MM.1S (cell line): ENCODE measurements around the gene SCN3B.

Experiments used
- DNase-seq: peaks from one replicate; pipeline ENCODE4 v3.0.0-alpha.2; 2015
- H2AFZ ChIP-seq: fragments of 300-600 bp; sonication (generic); 2 replicates; pipeline ENCODE4 v1.6.0; 2016; ENCODE audit warnings: antibody characterized with exemption, low read length
- H3F3A ChIP-seq: fragments of 300-600 bp; sonication (generic); 2 replicates; pipeline ENCODE4 v1.6.1; 2016; ENCODE audit warnings: mild to moderate bottlenecking, antibody characterized with exemption, low read length, moderate library complexity, mixed read lengths; ENCODE audit not compliant: insufficient read depth
- H3K27ac ChIP-seq: fragments of 300-600 bp; sonication (generic); 2 replicates; pipeline ENCODE4 v1.5.1; 2016; ENCODE audit warnings: mild to moderate bottlenecking, low read length
- H3K27me3 ChIP-seq: fragments of 300-600 bp; sonication (generic); replicated peaks from 2 replicates; pipeline ENCODE4 v1.6.0; 2016; ENCODE audit warnings: low read length; ENCODE audit not compliant: insufficient read depth
- H3K36me3 ChIP-seq: fragments of 300-600 bp; sonication (generic); replicated peaks from 2 replicates; pipeline ENCODE4 v1.6.1; 2016; ENCODE audit warnings: mild to moderate bottlenecking, low read length, mixed read lengths; ENCODE audit not compliant: insufficient read depth
- H3K4me1 ChIP-seq: fragments of 300-600 bp; sonication (generic); 2 replicates; pipeline ENCODE4 v1.6.1; 2016; ENCODE audit warnings: low read length, mixed read lengths
- H3K4me2 ChIP-seq: fragments of 300-600 bp; sonication (generic); 2 replicates; pipeline ENCODE4 v1.6.0; 2016; ENCODE audit warnings: low read depth, low read length
- H3K4me3 ChIP-seq: fragments of 300-600 bp; sonication (generic); 2 replicates; pipeline ENCODE4 v1.5.1; 2016; ENCODE audit warnings: low read length, mixed read lengths
- H3K79me2 ChIP-seq: fragments of 300-600 bp; sonication (generic); 2 replicates; pipeline ENCODE4 v1.6.1; 2016; ENCODE audit warnings: mixed run types, low read length, mixed read lengths
- H3K9ac ChIP-seq: fragments of 300-600 bp; sonication (generic); 2 replicates; pipeline ENCODE4 v1.6.1; 2016; ENCODE audit warnings: low read length, mixed read lengths
- H3K9me2 ChIP-seq: fragments of 300-600 bp; sonication (generic); replicated peaks from 2 replicates; pipeline ENCODE4 v1.6.1; 2016; ENCODE audit warnings: mild to moderate bottlenecking, low read length, mixed read lengths; ENCODE audit not compliant: insufficient read depth
- H3K9me3 ChIP-seq: fragments of 300-600 bp; sonication (generic); replicated peaks from 2 replicates; pipeline ENCODE4 v1.6.1; 2016; ENCODE audit warnings: mild to moderate bottlenecking, low read length, mixed read lengths; ENCODE audit not compliant: insufficient read depth
- H4K20me1 ChIP-seq: fragments of 300-600 bp; sonication (generic); 2 replicates; pipeline ENCODE4 v1.6.1; 2016; ENCODE audit warnings: mild to moderate bottlenecking, low read length, moderate library complexity, mixed read lengths; ENCODE audit not compliant: insufficient read depth
- EZH2 ChIP-seq: fragments of 300-600 bp; sonication (generic); optimal IDR thresholded peaks from 2 replicates; pipeline ENCODE3; 2017; ENCODE audit warnings: low read depth, mild to moderate bottlenecking, antibody characterized with exemption, low read length, mixed read lengths
- EZH2phosphoT487 ChIP-seq: fragments of 300-600 bp; sonication (generic); IDR thresholded peaks from 2 replicates; pipeline ENCODE4 v1.6.1; 2018; ENCODE audit warnings: antibody characterized with exemption, low read length
- TF ChIP-seq, protein P1 (sequence below): fragments of 300-600 bp; sonication (generic); IDR thresholded peaks from 2 replicates; pipeline ENCODE4 v1.5.1; 2016; ENCODE audit warnings: antibody characterized with exemption, low read length, mixed read lengths

SCN3B gene

DNA sequence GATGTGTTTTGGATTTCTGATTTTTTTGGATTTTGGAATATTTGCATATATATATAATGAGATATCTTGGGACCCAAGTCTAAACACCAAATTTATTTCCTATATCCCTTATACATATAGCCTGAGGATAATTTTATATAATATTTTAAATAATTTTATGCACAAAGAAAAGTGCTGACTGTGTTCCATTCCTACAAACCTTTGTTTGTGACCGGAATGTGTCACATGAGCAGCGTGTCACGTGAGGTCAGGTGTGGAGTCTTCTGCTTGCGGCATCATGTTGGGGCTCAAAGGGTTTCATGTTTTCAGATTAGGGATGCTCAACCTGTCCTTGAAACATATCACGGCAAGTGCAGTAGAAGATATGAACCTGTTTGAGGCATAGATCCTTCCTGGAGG lies 65.6 kb downstream of the SCN3B start:
- H3K9me2 ChIP-seq: no peaks in the 10 kb centered on the region
- no peak overlapping the region for H3K27ac ChIP-seq
- H3K4me2 ChIP-seq: no peak overlapping the region
- no peaks in the 10 kb centered on the region for H3K9me3 ChIP-seq
- peaks cover 4% of the 10 kb centered on the region; the same call in 1 of the 2 replicates for H3K27me3 ChIP-seq
- TF ChIP-seq EZH2 (no peak), EZH2phosphoT487 (no peak)
- TF ChIP-seq, protein P1, sequence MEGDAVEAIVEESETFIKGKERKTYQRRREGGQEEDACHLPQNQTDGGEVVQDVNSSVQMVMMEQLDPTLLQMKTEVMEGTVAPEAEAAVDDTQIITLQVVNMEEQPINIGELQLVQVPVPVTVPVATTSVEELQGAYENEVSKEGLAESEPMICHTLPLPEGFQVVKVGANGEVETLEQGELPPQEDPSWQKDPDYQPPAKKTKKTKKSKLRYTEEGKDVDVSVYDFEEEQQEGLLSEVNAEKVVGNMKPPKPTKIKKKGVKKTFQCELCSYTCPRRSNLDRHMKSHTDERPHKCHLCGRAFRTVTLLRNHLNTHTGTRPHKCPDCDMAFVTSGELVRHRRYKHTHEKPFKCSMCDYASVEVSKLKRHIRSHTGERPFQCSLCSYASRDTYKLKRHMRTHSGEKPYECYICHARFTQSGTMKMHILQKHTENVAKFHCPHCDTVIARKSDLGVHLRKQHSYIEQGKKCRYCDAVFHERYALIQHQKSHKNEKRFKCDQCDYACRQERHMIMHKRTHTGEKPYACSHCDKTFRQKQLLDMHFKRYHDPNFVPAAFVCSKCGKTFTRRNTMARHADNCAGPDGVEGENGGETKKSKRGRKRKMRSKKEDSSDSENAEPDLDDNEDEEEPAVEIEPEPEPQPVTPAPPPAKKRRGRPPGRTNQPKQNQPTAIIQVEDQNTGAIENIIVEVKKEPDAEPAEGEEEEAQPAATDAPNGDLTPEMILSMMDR: no peak
- no peak overlapping the region for H2AFZ ChIP-seq
- H3K36me3 ChIP-seq: no peaks in the 10 kb centered on the region
- no peaks in the 10 kb centered on the region for H3K4me1 ChIP-seq
- no peaks in the 10 kb centered on the region for H3K79me2 ChIP-seq
- no peak for DNase-seq
- no peaks in the 10 kb centered on the region for H4K20me1 ChIP-seq
- H3F3A ChIP-seq: no peaks in the 10 kb centered on the region
- no peak overlapping the region for H3K4me3 ChIP-seq
- H3K9ac ChIP-seq: no peak overlapping the region

DNA sequence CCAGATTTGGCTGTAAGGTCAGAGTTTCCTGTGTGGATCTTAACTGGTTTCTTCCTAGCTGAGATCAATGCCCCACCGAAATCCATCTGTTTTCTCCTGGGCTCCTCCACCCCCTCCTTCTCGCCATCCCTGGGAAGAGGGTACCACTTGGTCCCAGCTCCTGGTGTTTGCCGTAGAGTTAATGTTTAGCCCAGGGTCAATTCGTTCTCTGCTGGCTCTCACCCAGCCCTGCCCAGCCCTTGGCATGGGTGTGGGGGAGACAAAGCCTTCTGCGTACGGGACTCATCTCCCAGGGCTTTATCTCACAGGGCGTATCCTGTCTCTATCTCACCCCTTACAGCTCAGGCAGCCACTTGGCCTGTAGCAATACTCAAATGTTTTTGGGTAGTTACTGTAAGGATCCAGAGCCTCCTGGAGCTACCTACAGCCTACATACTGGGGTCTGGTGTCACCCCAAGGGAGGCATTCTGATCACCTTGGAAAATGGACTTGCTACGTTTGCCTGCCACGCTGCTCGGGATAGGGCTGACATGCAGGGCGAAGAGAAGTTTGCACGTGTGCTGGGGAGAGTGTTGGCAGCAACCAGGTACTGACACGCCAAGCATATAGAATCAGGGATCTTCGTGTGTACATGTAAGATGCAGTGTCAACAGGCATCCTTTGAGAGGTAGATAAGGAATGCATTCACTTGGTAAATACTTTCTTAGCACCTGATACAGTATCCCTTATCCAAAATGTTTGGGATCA lies 66.1 kb downstream of the SCN3B start:
- no peaks in the 10 kb centered on the region for H3F3A ChIP-seq
- no peak overlapping the region for H3K4me2 ChIP-seq
- DNase-seq: no peak
- no peaks in the 10 kb centered on the region for H3K4me1 ChIP-seq
- TF ChIP-seq, protein P1: no peak
- TF ChIP-seq EZH2: no peak
- TF ChIP-seq EZH2phosphoT487: no peak
- H3K9ac ChIP-seq: no peak overlapping the region
- H3K36me3 ChIP-seq: no peaks in the 10 kb centered on the region
- no peak overlapping the region for H3K27ac ChIP-seq
- H3K79me2 ChIP-seq: no peaks in the 10 kb centered on the region
- H3K27me3 ChIP-seq: peaks cover 4% of the 10 kb centered on the region; the same call in 1 of the 2 replicates
- H3K9me3 ChIP-seq: no peaks in the 10 kb centered on the region
- H3K4me3 ChIP-seq: no peak overlapping the region
- no peaks in the 10 kb centered on the region for H3K9me2 ChIP-seq
- H2AFZ ChIP-seq: no peak overlapping the region
- H4K20me1 ChIP-seq: no peaks in the 10 kb centered on the region

DNA sequence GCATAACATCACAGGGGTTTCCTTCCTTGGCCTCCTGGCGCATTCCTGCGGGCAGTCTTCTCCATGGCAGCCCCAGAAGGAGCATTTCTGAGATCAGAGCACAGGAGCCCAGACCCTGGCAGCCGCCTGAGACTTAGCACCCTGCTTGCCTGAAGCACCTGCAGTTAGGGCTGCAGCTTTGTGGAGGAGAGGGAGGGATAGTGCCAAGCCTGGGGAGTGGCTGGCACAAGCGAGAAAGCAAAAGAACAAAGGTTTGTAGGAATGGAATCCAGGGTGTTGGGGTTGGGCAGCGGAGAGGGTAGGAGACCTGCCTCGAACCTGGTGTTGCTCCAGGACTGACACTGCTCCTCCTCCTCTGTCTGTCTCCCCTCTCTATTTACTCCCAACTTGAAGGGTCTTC lies 66.9 kb downstream of the SCN3B start:
- Histone ChIP-seq H3K36me3 (no peaks in the 10 kb centered on the region), H3K27ac (no peak overlapping the region), H3K79me2 (no peaks in the 10 kb centered on the region), H4K20me1 (no peaks in the 10 kb centered on the region), H2AFZ (no peak overlapping the region), H3F3A (no peaks in the 10 kb centered on the region), H3K27me3 (peaks cover 4% of the 10 kb centered on the region; the same call in 1 of the 2 replicates), H3K4me1 (no peaks in the 10 kb centered on the region), H3K4me3 (no peak overlapping the region), H3K9me3 (no peaks in the 10 kb centered on the region), H3K9me2 (no peaks in the 10 kb centered on the region), H3K9ac (no peak overlapping the region), H3K4me2 (no peak overlapping the region)
- TF ChIP-seq EZH2 (no peak), EZH2phosphoT487 (no peak)
- TF ChIP-seq, protein P1: no peak
- DNase-seq: no peak
